Kidney (tissue), 14 donors: ENCODE measurements around the gene RGS10. TPM values are rescaled to one million over a fixed set of nuclear protein-coding genes. Genes with fewer than 3 reads are reported as not detected.

Experiments used
- DNase-seq, 5 donors: peaks; one replicate each; pipeline ENCODE4 v3.0.0-alpha.2; 2013 to 2020
- FAIRE-seq: peaks from 2 replicates; lab custom pipeline; 2012; peaks lifted over from hg19 to GRCh38; lab: Jason Lieb, UNC
- H3K27ac ChIP-seq, 2 donors: one replicate each; pipeline ENCODE4 v1.7.0; 2013; ENCODE audit warnings: low read depth in 2 of 2, low read length in 2 of 2, inconsistent platforms in 1 of 2
- H3K27me3 ChIP-seq: one replicate; pipeline ENCODE4 v1.7.1; 2013; ENCODE audit warnings: low read length, inconsistent platforms; ENCODE audit not compliant: control insufficient read depth, insufficient read depth
- H3K36me3 ChIP-seq, 3 donors: one replicate each; pipeline versions ENCODE4 v1.7.0 to v1.7.1; 2013; ENCODE audit warnings: low read length in 3 of 3, control low read depth in 1 of 3, inconsistent platforms in 1 of 3; ENCODE audit not compliant: insufficient read depth in 3 of 3, control insufficient read depth in 2 of 3
- H3K4me1 ChIP-seq, 3 donors: one replicate each; pipeline versions ENCODE4 v1.7.0 to v1.7.1; 2013; ENCODE audit warnings: low read length in 3 of 3, inconsistent platforms in 1 of 3, low read depth in 1 of 3; ENCODE audit not compliant: control insufficient read depth in 2 of 3, insufficient read depth in 2 of 3
- H3K4me3 ChIP-seq, 3 donors: one replicate each; pipeline versions ENCODE4 v1.7.0 to v1.8.1; 2013; ENCODE audit warnings: low read length in 3 of 3, control low read depth in 1 of 3, inconsistent platforms in 1 of 3
- H3K9ac ChIP-seq, 3 donors: one replicate each; pipeline versions ENCODE4 v1.7.0 to v1.7.1; 2013; ENCODE audit warnings: low read length in 3 of 3, control low read depth in 1 of 3, inconsistent platforms in 1 of 3
- H3K9me3 ChIP-seq, 3 donors: one replicate each; pipeline versions ENCODE4 v1.7.0 to v1.7.1; 2013; ENCODE audit warnings: low read length in 3 of 3, control low read depth in 1 of 3, inconsistent platforms in 1 of 3; ENCODE audit not compliant: control insufficient read depth in 2 of 3, insufficient read depth in 1 of 3
- intact Hi-C: fragments of 100-400 bp; cut with DNase I; formaldehyde crosslinking; loops from one replicate; pipeline ENCODE4 v1.11.1; 2022
- polyA plus RNA-seq: library from polyadenylated mRNA; stranded (reverse); fragments of 350-450 nt; fragmentation: Illumina TruSeq; extraction: RNeasy Lipid Tissue Mini Kit (QIAGEN cat#74804); gene quantifications from one replicate; pipeline ENCODE4 v1.2.3, GENCODE V29; 2014; ENCODE audit warnings: low read depth, low replicate concordance; ENCODE audit not compliant: insufficient read depth
- total RNA-seq: library from RNA; stranded (reverse); fragmentation: NEBNext Ultra II Directional; extraction: Animal tissue kit (Norgen Biotek cat#: 25700); gene quantifications from one replicate; pipeline ENCODE4 v1.2.1, GENCODE V29; 2021
- TF ChIP-seq, protein P1 (sequence below): IDR thresholded peaks from 3 replicates; pipeline ENCODE4 v1.5.1; 2012; ENCODE audit warnings: mild to moderate bottlenecking, moderate library complexity, borderline replicate concordance; ENCODE audit not compliant: insufficient read depth; ENCODE audit errors: extremely low read depth
- donor health status: control.
- donor health status: control.
- donor health status: control.
- donor health status: control.
- donor health status: control.
- donor health status: DM: yes; HTN: yes; CAD: no.
- donor health status: Normal renal cell carcinoma (clear cell type).

The RGS10 gene
- total and polyA plus RNA-seq, 2 donors from 2014 or later: 19.9 to 25.4 TPM

DNA sequence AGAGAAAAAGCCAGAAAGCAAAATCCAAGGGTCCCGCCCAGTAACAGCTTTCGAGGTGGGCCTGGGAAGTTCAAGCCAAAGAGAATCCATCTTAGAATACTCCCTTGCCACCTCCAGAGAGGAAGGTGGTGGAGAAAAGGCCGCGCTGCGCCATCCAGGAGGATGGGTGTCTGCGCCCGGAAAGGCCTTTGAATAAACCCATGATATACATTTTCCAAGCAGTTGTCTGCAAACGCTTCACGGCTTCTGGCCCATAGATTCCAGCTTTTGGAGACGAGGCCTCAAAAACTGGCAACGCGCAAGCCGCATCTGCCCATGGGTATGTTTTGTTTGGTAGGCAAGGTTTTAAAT is 17.8 kb downstream of the RGS10 start:
- no peaks in the 10 kb centered on the region for H3K9me3 ChIP-seq
- no peak overlapping the region for H3K9ac ChIP-seq
- H3K4me1 ChIP-seq: no peaks in the 10 kb centered on the region
- intact Hi-C loops: no loop called here
- no peaks in the 10 kb centered on the region for H3K27me3 ChIP-seq
- TF ChIP-seq, protein P1, sequence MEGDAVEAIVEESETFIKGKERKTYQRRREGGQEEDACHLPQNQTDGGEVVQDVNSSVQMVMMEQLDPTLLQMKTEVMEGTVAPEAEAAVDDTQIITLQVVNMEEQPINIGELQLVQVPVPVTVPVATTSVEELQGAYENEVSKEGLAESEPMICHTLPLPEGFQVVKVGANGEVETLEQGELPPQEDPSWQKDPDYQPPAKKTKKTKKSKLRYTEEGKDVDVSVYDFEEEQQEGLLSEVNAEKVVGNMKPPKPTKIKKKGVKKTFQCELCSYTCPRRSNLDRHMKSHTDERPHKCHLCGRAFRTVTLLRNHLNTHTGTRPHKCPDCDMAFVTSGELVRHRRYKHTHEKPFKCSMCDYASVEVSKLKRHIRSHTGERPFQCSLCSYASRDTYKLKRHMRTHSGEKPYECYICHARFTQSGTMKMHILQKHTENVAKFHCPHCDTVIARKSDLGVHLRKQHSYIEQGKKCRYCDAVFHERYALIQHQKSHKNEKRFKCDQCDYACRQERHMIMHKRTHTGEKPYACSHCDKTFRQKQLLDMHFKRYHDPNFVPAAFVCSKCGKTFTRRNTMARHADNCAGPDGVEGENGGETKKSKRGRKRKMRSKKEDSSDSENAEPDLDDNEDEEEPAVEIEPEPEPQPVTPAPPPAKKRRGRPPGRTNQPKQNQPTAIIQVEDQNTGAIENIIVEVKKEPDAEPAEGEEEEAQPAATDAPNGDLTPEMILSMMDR: no peak
- H3K36me3 ChIP-seq: no peaks in the 10 kb centered on the region
- no peak overlapping the region for H3K4me3 ChIP-seq
- DNase-seq: no peak
- FAIRE-seq: no peak
- no peak overlapping the region for H3K27ac ChIP-seq

DNA sequence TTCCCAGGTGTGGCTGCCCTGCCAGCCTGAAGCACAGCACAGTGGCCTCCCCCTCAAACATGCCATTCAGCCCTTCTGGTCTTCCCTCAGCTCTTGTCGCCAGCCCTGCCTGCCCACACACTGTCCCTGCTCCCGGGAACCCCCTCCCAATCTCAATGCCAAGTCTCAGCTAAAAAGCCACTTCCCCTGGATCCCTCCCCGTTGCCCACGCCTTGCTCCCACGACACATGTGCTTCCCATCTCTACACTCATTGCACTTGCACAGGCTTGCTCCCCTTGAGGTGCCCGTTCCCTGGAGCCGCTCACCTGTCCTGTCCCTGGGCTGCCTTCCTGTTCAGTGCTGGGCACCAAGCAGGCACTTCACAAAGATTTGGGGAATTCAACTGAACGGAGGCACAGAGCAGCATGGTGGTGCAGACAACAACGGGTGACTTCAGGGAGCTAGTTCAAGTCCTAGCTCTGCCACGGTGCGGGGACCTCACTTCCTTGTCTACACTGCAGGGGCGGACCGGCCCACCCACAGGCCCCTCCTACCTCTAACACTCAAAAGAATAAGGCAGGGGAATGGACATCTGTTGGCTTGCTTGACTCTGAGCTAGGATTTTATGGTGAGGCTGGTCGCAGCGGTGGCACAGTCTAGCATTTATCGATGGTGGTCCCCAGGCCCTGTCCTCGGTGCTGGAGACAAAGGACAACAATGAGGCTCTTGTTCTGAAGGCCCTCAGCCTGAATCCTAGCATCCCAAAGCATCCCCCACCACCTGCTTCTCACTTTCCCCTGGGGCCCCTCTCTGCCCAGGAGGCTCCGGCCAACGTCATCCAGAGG is 18.4 kb downstream of the RGS10 start:
- DNase-seq: no peak
- FAIRE-seq: no peak
- TF ChIP-seq, protein P1: no peak
- no peaks in the 10 kb centered on the region for H3K4me1 ChIP-seq
- H3K9ac ChIP-seq: no peak overlapping the region
- intact Hi-C loops: no loop called here
- H3K4me3 ChIP-seq: no peak overlapping the region
- no peaks in the 10 kb centered on the region for H3K9me3 ChIP-seq
- H3K27me3 ChIP-seq: no peaks in the 10 kb centered on the region
- no peak overlapping the region for H3K27ac ChIP-seq
- H3K36me3 ChIP-seq: no peaks in the 10 kb centered on the region

DNA sequence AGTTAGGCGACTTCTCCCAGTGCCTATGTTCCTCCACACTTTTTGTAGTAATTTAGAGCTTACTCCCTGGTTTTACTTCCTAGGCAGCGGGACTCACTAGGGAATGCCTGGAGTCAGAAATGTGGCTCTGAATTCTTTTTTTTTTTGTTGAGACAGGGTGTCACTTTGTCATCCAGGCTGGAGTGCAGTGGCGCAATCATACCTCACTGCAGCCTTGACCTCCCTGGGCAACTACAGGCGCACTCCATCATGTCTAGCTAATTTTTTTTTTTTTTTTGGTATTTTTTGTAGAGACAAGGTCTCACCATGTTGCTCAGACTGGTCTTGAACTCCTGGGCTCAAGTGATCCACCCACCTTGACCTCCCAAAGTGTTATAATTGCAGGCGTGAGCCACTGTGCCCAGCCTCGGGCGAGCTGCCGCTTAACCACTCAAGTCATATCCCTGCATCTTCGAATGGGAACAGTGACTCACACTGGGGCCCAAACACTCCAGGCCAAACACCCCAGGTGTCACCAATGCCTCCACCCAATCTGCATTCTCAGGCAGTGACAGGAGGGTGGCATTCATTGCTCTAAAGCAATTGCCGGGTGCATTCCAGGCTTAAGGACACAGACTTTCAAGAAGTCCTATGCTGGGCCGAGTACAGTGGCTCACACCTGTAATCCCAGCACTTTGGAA is 19.6 kb downstream of the RGS10 start:
- no peak overlapping the region for H3K9ac ChIP-seq
- no peak overlapping the region for H3K27ac ChIP-seq
- TF ChIP-seq, protein P1: no peak
- H3K4me1 ChIP-seq: no peaks in the 10 kb centered on the region
- no peak for FAIRE-seq
- H3K27me3 ChIP-seq: no peaks in the 10 kb centered on the region
- no peaks in the 10 kb centered on the region for H3K36me3 ChIP-seq
- intact Hi-C loops: no loop called here
- no peaks in the 10 kb centered on the region for H3K9me3 ChIP-seq
- H3K4me3 ChIP-seq: no peak overlapping the region
- DNase-seq: no peak
